Fibroblast of lung (primary cell): ENCODE data around the gene LMNTD1. TPM values are rescaled to one million over a fixed set of nuclear protein-coding genes. Genes with fewer than 3 reads are reported as not detected.

ENCODE experiments used
- DNase-seq, 2 donors: peaks; one replicate each; pipeline versions ENCODE4 v3.0.0 to v3.0.0-alpha.2; 2010; ENCODE audit warnings: low read depth in 2 of 2
- H2AFZ ChIP-seq: 2 replicates; pipeline ENCODE4 v1.5.1; 2012; ENCODE audit warnings: low read length, control low read depth, inconsistent platforms
- H3K27ac ChIP-seq: 2 replicates; pipeline ENCODE4 v1.5.1; 2011; ENCODE audit warnings: low read length, control low read depth; ENCODE audit not compliant: insufficient read depth
- H3K27me3 ChIP-seq: 2 replicates; pipeline ENCODE4 v1.5.1; 2011; ENCODE audit warnings: mild to moderate bottlenecking, low read length; ENCODE audit not compliant: control insufficient read depth, insufficient read depth
- H3K36me3 ChIP-seq: 2 replicates; pipeline ENCODE4 v1.5.1; 2011; ENCODE audit warnings: low read length; ENCODE audit not compliant: control insufficient read depth, insufficient read depth
- H3K4me1 ChIP-seq: 2 replicates; pipeline ENCODE4 v1.5.1; 2011; ENCODE audit warnings: low read length; ENCODE audit not compliant: control insufficient read depth, insufficient read depth; ENCODE audit errors: extremely low read depth
- H3K4me2 ChIP-seq: 2 replicates; pipeline ENCODE4 v1.5.1; 2011; ENCODE audit warnings: low read length, control low read depth; ENCODE audit not compliant: insufficient read depth; ENCODE audit errors: extremely low read depth
- H3K4me3 ChIP-seq, 4 experiments: fragments of 200-600 bp in 1 of 4; sonication (generic) in 1 of 4; replicated peaks in 1 of 4; 2 replicates each; pipeline ENCODE4 v1.5.1; 2011 to 2016; ENCODE audit warnings: low read length in 4 of 4, low read depth in 3 of 4, mild to moderate bottlenecking in 3 of 4, control low read depth in 2 of 4, inconsistent platforms in 1 of 4, mixed read lengths in 1 of 4; ENCODE audit not compliant: insufficient read depth in 1 of 4; ENCODE audit errors: control extremely low read depth in 1 of 4
- H3K79me2 ChIP-seq: 2 replicates; pipeline ENCODE4 v1.5.1; 2012; ENCODE audit warnings: mild to moderate bottlenecking, low read length, inconsistent platforms; ENCODE audit not compliant: control insufficient read depth, insufficient read depth
- H3K9ac ChIP-seq: 2 replicates; pipeline ENCODE4 v1.5.1; 2011; ENCODE audit warnings: mild to moderate bottlenecking, low read length, control low read depth; ENCODE audit not compliant: insufficient read depth
- H3K9me3 ChIP-seq: 2 replicates; pipeline ENCODE4 v1.5.1; 2012; ENCODE audit warnings: low read depth, low read length; ENCODE audit not compliant: control insufficient read depth, insufficient read depth
- H4K20me1 ChIP-seq: 2 replicates; pipeline ENCODE4 v1.5.1; 2011; ENCODE audit warnings: low read length; ENCODE audit not compliant: control insufficient read depth, insufficient read depth; ENCODE audit errors: extremely low read depth
- EZH2 ChIP-seq: IDR thresholded peaks from 2 replicates; pipeline ENCODE4 v1.5.1; 2012; ENCODE audit warnings: low read length, control low read depth, mild to moderate bottlenecking; ENCODE audit errors: missing control alignments
- polyA plus RNA-seq, 2 donors: library from polyadenylated mRNA; depleted of rRNA in 1 of 2; stranded (reverse) in 1 of 2; unstranded in 1 of 2; fragments of >200 nt; gene quantifications; 2 replicates each; pipeline ENCODE4 v1.2.1, GENCODE V29; 2011 to 2012; ENCODE audit warnings: missing spikeins in 1 of 2
- total RNA-seq: library from RNA; depleted of rRNA; stranded (reverse); fragments of >200 nt; gene quantifications from 2 replicates; pipeline ENCODE4 v1.2.1, GENCODE V29; 2014
- TF ChIP-seq, protein P1 (sequence below), 2 donors: IDR thresholded peaks in 1 of 2; conservative IDR thresholded peaks in 1 of 2; 1 replicate in 1 of 2; 2 replicates in 1 of 2; pipeline ENCODE4 v1.5.1; 2011 to 2012; ENCODE audit warnings: low read length in 2 of 2, control low read depth in 1 of 2, inconsistent platforms in 1 of 2, low read depth in 1 of 2, mild to moderate bottlenecking in 1 of 2

Gene LMNTD1
- total and polyA plus RNA-seq, 2 donors (not counting 1 experiment from before 2014, with no cell fraction given): not detected

DNA sequence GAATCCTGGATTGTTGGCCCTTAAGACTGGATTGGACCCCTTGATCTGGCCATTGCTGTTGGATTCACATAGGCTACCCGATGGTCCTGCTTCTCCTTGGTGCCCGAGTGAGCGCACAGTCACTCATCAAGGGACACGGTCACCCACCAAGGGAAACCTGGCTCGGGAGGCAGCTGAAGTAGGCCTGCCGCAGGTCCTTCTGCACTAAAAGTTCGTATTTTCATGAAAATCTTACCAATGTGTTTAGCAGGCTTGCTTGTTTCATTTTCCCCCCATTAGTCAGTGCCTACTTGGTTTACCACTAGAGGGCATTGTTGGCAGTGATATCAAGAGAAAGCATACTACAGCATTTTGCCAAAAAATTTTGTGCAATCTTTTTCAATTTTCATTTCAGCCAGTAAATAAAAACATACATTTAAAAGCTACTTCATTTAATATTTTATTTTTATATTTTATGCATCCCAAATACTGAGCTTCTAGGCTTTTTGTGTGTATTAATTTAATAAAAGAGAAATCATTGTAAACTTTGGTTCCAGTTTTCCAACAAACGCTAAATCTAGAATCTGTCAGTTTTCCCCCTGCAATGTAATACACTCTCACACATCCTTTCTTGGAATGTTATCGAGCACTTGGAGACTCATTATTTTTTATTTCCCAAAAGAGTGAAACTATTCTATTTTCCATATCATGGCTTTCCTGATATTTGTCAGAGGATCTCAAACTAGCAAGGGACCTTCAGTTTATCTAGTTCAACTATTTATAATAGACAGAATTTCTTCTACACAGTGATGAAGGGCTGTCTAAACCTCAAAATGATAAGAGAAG is 116.7 kb downstream of the LMNTD1 start:
- TF ChIP-seq, protein P1, sequence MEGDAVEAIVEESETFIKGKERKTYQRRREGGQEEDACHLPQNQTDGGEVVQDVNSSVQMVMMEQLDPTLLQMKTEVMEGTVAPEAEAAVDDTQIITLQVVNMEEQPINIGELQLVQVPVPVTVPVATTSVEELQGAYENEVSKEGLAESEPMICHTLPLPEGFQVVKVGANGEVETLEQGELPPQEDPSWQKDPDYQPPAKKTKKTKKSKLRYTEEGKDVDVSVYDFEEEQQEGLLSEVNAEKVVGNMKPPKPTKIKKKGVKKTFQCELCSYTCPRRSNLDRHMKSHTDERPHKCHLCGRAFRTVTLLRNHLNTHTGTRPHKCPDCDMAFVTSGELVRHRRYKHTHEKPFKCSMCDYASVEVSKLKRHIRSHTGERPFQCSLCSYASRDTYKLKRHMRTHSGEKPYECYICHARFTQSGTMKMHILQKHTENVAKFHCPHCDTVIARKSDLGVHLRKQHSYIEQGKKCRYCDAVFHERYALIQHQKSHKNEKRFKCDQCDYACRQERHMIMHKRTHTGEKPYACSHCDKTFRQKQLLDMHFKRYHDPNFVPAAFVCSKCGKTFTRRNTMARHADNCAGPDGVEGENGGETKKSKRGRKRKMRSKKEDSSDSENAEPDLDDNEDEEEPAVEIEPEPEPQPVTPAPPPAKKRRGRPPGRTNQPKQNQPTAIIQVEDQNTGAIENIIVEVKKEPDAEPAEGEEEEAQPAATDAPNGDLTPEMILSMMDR (conservative IDR thresholded peaks at IDR 0.05 in 1 of 2, IDR thresholded peaks at IDR 0.05 in 1 of 2; ENCODE audit: low read depth in 1 of 2, low read length in 2 of 2): peak; percentile 79 to 88
- TF ChIP-seq EZH2: no peak
- H3K27me3 ChIP-seq: no peaks in the 10 kb centered on the region
- peak overlapping the region; percentile 60 for H3K27ac ChIP-seq
- no peaks in the 10 kb centered on the region for H3K9me3 ChIP-seq
- peak overlapping the region; percentile 47 for H3K9ac ChIP-seq
- no peaks in the 10 kb centered on the region for H4K20me1 ChIP-seq
- peak overlapping the region; percentile 98 for H3K4me2 ChIP-seq
- H3K4me3 ChIP-seq: peak overlapping the region; percentile 10 to 47 (median 30)
- no peaks in the 10 kb centered on the region for H3K36me3 ChIP-seq
- no peaks in the 10 kb centered on the region for H3K79me2 ChIP-seq
- peaks cover 7% of the 10 kb centered on the region for H3K4me1 ChIP-seq
- peak; percentile 72 to 93 for DNase-seq
- H2AFZ ChIP-seq: peak overlapping the region; percentile 100

DNA sequence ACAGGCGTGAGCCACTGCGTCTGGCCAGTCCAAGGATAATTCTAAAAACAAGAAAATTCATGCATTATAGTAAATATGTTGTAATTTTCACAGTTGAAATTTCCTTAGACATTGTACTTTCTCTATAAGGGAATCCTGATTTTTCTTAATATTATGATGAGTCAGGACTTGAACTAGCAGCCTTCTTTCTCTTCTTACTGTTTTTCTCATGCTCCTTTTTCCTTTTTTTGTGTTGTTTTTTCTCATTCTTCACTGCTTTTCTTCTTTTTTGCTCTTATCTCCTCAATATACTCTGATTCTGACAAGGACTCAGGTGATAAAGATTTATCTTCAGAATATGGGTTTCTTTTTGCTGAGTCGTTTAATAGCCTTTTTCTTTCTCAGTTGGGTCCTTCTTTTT is 117.7 kb downstream of the LMNTD1 start:
- Histone ChIP-seq H3K4me3 (no peak overlapping the region), H3K4me2 (no peak overlapping the region), H2AFZ (no peak overlapping the region), H3K27ac (no peak overlapping the region), H3K9ac (no peak overlapping the region), H3K9me3 (no peaks in the 10 kb centered on the region), H3K79me2 (no peaks in the 10 kb centered on the region), H3K4me1 (peaks cover 7% of the 10 kb centered on the region), H3K36me3 (no peaks in the 10 kb centered on the region), H4K20me1 (no peaks in the 10 kb centered on the region), H3K27me3 (no peaks in the 10 kb centered on the region)
- no peak for TF ChIP-seq EZH2
- DNase-seq: no peak

DNA sequence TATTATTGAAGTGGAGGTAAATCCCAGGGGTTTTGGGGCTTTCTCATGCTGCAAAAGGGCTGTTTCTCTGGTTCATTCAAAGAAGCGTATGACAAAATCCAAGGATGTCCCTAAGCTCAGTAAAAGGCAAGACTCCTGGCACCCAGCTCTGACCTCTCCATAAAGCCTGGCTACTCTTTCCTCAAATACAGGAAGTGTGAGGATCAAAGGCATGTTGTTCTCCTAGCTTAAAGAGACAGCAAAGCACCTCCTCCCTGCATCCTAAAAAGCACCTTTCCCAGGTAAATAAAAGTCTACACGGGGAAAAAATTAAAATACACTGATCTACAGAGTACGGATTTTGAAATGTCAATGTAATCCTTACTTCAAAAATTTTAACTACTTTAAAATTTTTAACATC is 118.6 kb downstream of the LMNTD1 start:
- no peak overlapping the region for H2AFZ ChIP-seq

More for the DNA sequence above, 118.6 kb downstream of the LMNTD1 start:
- no peaks in the 10 kb centered on the region for H3K27me3 ChIP-seq
- no peak for DNase-seq
- no peaks in the 10 kb centered on the region for H3K79me2 ChIP-seq
- TF ChIP-seq EZH2: no peak
- TF ChIP-seq, protein P1 (conservative IDR thresholded peaks at IDR 0.05 in 1 of 2, IDR thresholded peaks at IDR 0.05 in 1 of 2; ENCODE audit: low read depth in 1 of 2, low read length in 2 of 2): no peak
- no peak overlapping the region for H3K4me3 ChIP-seq
- no peak overlapping the region for H3K27ac ChIP-seq
- no peaks in the 10 kb centered on the region for H3K36me3 ChIP-seq
- no peaks in the 10 kb centered on the region for H4K20me1 ChIP-seq
- no peaks in the 10 kb centered on the region for H3K9me3 ChIP-seq
- H3K4me1 ChIP-seq: peaks cover 7% of the 10 kb centered on the region
- H3K4me2 ChIP-seq: no peak overlapping the region
- no peak overlapping the region for H3K9ac ChIP-seq
